Stimulated activated CD8-positive, alpha-beta memory T cell treated with anti-CD3 and anti-CD28 coated beads, Interleukin-4, amount 100 ng/mL, for 1 hour (primary cell): ENCODE measurements around the gene SAMD8.
"Not testable (repeated sequence)": the region's sequence is repeated elsewhere in the genome, so short reads cannot be mapped to it uniquely, and the experiment has no call there.

ENCODE experiments used
- DNase-seq, 2 donors: peaks; one replicate each; pipeline ENCODE4 v3.0.0-alpha.2; 2020; ENCODE audit warnings: low read depth in 2 of 2, low spot score in 1 of 2

The SAMD8 gene

DNA sequence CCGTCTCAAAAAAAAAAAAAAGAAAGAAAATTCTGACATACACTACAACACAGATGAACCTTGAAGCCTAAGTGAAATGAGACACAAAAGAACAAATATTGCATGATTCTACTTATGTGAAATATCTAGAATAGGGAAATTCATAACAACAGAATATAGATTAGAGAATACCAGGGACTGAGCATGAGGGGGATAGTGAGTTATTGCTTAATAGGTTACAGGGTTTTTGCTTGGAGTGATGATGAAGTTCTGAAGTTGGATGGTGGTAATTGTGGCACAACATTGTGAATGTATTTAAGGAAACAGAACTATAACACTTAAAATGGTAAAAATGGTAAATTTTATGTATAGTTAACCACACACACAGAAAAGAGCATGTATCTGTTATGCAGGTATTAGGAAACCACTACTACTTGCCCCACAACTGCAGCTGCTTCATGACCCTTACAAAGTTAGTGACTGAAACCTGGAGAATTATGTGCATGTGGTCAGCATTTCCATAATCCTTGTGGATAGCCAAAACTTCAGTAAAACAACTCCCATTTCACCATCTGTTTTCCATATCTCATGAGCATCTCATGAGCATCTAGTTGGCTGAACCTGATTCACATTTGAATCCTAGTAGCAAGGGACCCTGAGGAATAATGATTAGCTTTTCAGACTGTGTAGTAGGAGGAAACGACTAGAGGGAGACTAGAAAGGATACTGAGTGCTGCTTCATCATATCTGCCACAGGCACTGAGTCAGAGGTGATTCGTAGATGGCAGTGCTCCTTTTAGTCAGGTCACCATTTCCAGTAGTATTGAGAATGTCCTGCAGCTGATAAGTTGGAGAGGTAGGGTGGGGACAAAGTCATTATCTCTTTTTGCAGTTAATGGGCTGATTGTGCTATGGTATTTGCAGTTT, 26.3 kb downstream of the SAMD8 start:
- DNase-seq: no peak

DNA sequence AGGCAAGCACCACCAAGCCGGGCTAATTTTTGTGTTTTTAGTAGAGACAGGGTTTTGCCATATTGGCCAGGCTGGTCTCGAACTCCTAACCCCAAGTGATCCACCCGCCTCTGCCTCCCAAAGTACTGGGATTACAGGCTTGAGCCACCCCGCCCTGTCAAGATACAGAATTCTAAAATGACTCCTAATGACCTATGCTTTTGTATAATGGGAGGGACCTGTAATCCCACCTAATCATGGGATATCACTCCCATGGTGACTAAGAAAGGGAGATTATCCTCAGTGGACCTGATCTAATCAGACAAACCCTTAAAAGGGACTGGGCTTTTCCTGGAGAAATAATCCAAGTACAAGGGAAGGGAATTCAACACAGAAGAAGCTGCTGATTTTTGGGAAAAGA, 28.8 kb downstream of the SAMD8 start:
- DNase-seq: no peak

DNA sequence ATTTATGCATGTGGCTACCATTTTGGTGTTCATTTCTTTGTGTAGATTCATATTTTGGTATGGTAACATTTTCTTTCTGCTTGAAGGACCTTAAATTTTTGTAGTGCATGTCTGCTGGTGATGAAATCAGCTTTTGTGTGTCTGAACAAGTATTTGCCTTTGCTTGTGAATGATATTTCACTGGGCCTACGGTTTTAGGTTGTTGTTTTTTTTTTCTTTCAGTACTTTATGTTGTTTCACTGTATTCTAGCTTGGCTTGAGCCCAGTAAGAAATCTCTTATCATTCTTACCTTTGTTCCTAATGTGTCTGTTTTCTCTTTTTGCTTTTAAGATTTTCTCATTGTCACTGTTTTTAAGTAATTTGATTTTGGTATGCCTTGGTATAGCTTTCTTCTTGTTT, 31.9 kb downstream of the SAMD8 start:
- DNase-seq: no peak

- DNase-seq: no peak
Observed at GRCh38 chr10:75145590-75145989, 34.1 kb downstream of the SAMD8 start.

GRCh38 chr10:75146780-75147179, 35.3 kb downstream of the SAMD8 start:
- no peak for DNase-seq

DNA sequence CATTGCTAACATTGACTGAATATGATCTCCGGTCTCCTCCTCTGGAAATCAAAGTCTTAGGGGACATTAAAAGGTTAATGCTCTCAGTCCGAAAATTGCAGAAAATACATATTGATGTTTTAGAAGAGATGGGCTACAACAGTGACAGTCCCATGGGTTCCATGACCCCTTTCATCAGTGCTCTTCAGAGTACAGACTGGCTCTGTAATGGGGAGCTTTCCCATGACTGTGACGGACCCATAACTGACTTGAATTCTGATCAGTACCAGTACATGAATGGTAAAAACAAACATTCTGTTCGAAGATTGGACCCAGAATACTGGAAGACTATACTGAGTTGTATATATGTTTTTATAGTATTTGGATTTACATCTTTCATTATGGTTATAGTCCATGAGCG, 39.2 kb downstream of the SAMD8 start:
- DNase-seq: no peak

DNA sequence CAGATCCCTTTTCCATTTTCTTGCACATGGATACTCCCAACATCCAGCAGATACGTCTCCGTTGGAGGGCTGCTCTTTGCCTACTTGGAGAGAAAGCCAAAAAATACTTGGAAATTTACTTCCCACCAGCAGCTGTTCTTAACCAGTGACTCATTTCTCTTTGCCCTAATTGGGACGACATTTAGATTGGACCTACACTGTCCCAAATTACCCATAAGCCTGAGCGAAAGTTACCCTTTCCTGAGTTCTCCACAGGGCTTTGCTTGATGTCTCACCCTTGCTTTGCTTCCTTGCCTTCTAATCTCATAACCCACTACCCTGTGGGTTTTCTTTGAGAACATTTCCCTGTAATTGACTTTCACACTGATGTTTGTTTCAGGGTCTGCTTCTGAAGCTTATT, 48.1 kb downstream of the SAMD8 start:
- no peak for DNase-seq

GRCh38 chr10:75165684-75166622, 54.5 kb downstream of the SAMD8 start:
- no peak for DNase-seq

DNA sequence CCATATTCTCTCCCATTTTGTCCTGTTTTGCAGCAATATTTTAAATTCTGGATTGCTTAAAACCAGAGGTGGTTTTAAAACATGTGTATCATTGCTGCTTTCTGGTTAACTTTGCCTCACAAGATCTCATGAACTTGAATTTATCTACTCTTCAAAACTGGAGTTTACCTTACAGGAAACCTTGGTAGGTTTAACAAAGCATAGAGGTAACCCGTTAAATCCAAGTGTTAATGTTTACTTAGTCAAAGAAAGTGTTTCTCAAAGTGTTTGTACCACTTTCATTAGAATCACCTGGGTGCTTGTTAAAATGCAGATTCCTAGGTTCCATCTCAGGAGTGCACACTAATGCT, 55.1 kb downstream of the SAMD8 start:
- no peak for DNase-seq

GRCh38 chr10:75168275-75168674, 56.8 kb downstream of the SAMD8 start:
- no peak for DNase-seq

DNA sequence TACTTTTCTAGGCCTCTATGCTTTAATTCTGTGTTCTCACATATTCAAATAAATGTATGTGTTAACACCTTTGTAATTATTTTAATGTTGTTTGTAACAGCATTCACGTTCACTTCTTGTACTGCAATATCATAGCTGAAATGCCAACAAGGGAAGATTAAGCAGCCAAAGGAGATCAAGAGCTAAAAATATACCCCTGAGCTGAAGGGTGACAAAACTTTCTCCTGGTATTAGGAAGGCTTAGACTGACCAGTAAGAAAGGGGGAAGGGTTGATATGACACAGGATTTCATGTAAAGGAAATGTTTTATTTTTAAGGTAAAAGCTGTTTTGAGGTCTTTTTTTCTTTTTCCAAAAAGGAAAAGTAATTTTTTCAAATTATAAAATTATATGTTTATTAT, 58.8 kb downstream of the SAMD8 start:
- no peak for DNase-seq

DNA sequence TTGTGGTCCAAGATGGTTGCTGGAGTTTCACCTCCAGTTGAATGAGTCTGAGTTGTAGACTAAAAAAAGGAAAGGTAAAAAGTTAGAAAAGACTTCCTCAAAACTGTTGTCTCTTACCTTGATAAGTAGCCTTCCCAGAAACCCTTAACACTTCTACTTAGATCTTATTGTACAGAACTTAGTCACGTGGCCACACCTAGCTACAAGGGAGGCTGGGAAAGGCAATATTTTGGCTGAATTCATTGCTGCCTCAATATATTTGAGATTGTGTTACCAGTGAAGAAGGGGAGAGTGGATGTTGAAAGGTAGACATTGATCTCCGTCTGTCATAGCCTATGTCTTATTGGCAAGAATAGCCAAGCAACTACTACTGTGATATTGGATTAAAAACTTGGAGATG, 63.6 kb downstream of the SAMD8 start:
- DNase-seq: no peak

DNA sequence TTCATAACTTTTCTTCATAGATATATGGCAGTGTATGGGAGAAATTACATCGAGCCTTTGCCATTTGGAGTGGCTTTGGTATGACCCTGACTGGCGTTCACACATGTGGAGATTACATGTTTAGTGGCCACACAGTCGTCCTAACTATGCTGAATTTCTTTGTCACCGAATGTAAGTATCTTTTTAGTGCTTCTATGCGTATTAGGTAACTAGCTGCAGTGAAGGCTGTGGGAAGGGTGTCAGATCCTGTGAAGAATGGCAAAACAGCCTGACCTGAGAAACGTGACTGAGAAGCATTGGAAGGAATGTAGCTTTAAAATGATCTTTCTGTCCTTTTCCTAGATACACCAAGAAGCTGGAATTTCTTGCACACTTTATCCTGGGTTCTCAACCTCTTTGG, 64.6 kb downstream of the SAMD8 start:
- DNase-seq: no peak

GRCh38 chr10:75176736-75177135, 65.3 kb downstream of the SAMD8 start:
- no peak for DNase-seq

- DNase-seq: no peak
Observed at GRCh38 chr10:75179657-75180177, 68.3 kb downstream of the SAMD8 start.

- DNase-seq: no peak
Observed at GRCh38 chr10:75180592-75180991, 69.1 kb downstream of the SAMD8 start.

GRCh38 chr10:75181073-75181472, 69.6 kb downstream of the SAMD8 start:
- DNase-seq: no peak

- DNase-seq: no peak
Observed at GRCh38 chr10:75186310-75186709, 74.9 kb downstream of the SAMD8 start.

- peak; percentile 20 to 56 for DNase-seq
Observed at GRCh38 chr10:75187961-75188426, 76.5 kb downstream of the SAMD8 start.

- DNase-seq: not testable (repeated sequence)
Observed at GRCh38 chr10:75188522-75188921, 77.1 kb downstream of the SAMD8 start.

DNA sequence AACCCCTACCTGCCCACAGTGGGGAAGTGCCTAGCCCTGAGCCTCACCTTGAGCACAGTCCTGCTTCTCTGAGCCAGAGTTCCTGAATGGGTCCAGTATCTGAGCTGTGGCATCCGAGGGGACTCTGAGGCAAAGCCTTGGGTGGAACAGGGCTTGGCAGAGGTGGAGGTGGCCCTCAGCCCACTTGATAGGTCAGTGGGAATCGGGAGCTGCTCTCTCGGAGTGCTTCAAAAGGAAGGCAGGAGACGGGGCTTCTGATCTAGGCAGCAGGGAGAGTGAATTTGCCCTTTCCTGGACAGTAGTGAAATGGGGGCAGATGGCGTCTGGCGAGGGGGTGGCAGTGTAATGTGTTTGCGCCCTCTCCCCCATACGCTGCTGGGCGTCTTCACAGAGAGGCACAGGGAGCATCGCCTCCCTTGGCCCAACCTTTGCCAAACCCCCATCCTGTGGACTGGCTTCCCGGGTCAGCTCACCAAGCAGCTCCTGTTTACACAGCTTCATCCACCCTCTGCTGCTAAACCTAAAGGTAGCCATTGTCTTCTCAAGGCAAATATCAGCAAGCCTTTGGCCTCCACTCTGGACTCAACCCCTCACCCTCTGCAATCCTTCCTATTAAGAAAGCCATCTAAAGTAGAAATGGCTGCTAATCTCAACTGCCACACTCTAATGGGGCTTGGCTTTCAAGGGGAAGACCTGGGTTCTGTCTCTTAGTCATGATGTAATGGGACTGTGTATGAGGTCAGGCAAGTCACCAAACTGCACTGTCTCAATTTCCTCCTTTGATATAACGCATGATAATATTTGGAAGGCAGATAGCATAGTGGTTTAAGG, 78.0 kb downstream of the SAMD8 start:
- DNase-seq: no peak
